C4-2B (cell line): ENCODE data around the gene EXO5.
"Not testable (repeated sequence)": the region's sequence is repeated elsewhere in the genome, so short reads cannot be mapped to it uniquely, and the experiment has no call there.

ENCODE experiments used
- H3K27ac ChIP-seq: fragments of 450-650 bp; 2 replicates; pipeline ENCODE4 v1.5.1; 2017
- CTCF ChIP-seq: fragments of 450-650 bp; conservative IDR thresholded peaks from 2 replicates; pipeline ENCODE4 v1.5.1; 2017; ENCODE audit warnings: mild to moderate bottlenecking
- ZFX ChIP-seq: fragments of 450-650 bp; IDR thresholded peaks from 2 replicates; pipeline ENCODE4 v1.6.1; 2017

Gene EXO5

GRCh38 chr1:40532062-40532389, 23.5 kb downstream of the EXO5 start:
- no peak for TF ChIP-seq ZFX
- TF ChIP-seq CTCF = no peak
- H3K27ac ChIP-seq = peak overlapping the region; percentile 72

GRCh38 chr1:40532844-40533424, 24.4 kb downstream of the EXO5 start:
- TF ChIP-seq CTCF (peak; percentile 86), ZFX (no peak)
- no peak overlapping the region for H3K27ac ChIP-seq

- H3K27ac ChIP-seq = no peak overlapping the region
- no peak for TF ChIP-seq ZFX
- TF ChIP-seq CTCF = no peak
These were observed 26.0 kb downstream of the EXO5 start for GRCh38 chr1:40534589-40534988.

- TF ChIP-seq ZFX = no peak
- no peak for TF ChIP-seq CTCF
- H3K27ac ChIP-seq = no peak overlapping the region
These were observed 27.2 kb downstream of the EXO5 start for GRCh38 chr1:40535732-40536131.

GRCh38 chr1:40539338-40539737, 30.8 kb downstream of the EXO5 start:
- TF ChIP-seq ZFX (no peak), CTCF (no peak)
- no peak overlapping the region for H3K27ac ChIP-seq

GRCh38 chr1:40546957-40547356, 38.4 kb downstream of the EXO5 start:
- no peak overlapping the region for H3K27ac ChIP-seq
- TF ChIP-seq CTCF = no peak
- TF ChIP-seq ZFX = no peak

- H3K27ac ChIP-seq = no peak overlapping the region
- TF ChIP-seq ZFX = no peak
- TF ChIP-seq CTCF = no peak
These were observed 44.5 kb downstream of the EXO5 start for GRCh38 chr1:40553017-40553416.

GRCh38 chr1:40554807-40555206, 46.2 kb downstream of the EXO5 start:
- H3K27ac ChIP-seq = not testable (repeated sequence)
